IPS DF 6.9 (cell line): ENCODE measurements around the gene RASD1.

Source experiments
- DNase-seq: peaks from one replicate; pipeline ENCODE4 v3.0.0-alpha.2; 2013; ENCODE audit warnings: low read depth, low spot score
- H3K27ac ChIP-seq: one replicate; pipeline ENCODE4 v1.5.1; 2013; ENCODE audit warnings: low read length, control low read depth
- H3K27me3 ChIP-seq: 2 replicates; pipeline ENCODE4 v1.6.1; 2013; ENCODE audit warnings: mild to moderate bottlenecking, low read length; ENCODE audit not compliant: control insufficient read depth, insufficient read depth
- H3K36me3 ChIP-seq: 2 replicates; pipeline ENCODE4 v1.6.1; 2013; ENCODE audit warnings: low read length; ENCODE audit not compliant: control insufficient read depth, insufficient read depth
- H3K4me1 ChIP-seq: 2 replicates; pipeline ENCODE4 v1.6.1; 2013; ENCODE audit warnings: low read length; ENCODE audit not compliant: control insufficient read depth, insufficient read depth
- H3K4me3 ChIP-seq: 2 replicates; pipeline ENCODE4 v1.5.1; 2013; ENCODE audit warnings: mild to moderate bottlenecking, low read length
- H3K9me3 ChIP-seq: 2 replicates; pipeline ENCODE4 v1.6.1; 2013; ENCODE audit warnings: low read length, inconsistent platforms; ENCODE audit not compliant: control insufficient read depth, insufficient read depth
- WGBS: extraction: QIAGEN DNeasy Blood & Tissue Kit; methylation state at CpG from one replicate; pipeline ENCODE4 v1.1.7; 2013; ENCODE audit warnings: mixed read lengths, missing lambda C conversion rate; ENCODE audit not compliant: insufficient read length, insufficient coverage; 5-methylcytosine and 5-hydroxymethylcytosine counted together

Gene RASD1, protein sequence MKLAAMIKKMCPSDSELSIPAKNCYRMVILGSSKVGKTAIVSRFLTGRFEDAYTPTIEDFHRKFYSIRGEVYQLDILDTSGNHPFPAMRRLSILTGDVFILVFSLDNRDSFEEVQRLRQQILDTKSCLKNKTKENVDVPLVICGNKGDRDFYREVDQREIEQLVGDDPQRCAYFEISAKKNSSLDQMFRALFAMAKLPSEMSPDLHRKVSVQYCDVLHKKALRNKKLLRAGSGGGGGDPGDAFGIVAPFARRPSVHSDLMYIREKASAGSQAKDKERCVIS

DNA sequence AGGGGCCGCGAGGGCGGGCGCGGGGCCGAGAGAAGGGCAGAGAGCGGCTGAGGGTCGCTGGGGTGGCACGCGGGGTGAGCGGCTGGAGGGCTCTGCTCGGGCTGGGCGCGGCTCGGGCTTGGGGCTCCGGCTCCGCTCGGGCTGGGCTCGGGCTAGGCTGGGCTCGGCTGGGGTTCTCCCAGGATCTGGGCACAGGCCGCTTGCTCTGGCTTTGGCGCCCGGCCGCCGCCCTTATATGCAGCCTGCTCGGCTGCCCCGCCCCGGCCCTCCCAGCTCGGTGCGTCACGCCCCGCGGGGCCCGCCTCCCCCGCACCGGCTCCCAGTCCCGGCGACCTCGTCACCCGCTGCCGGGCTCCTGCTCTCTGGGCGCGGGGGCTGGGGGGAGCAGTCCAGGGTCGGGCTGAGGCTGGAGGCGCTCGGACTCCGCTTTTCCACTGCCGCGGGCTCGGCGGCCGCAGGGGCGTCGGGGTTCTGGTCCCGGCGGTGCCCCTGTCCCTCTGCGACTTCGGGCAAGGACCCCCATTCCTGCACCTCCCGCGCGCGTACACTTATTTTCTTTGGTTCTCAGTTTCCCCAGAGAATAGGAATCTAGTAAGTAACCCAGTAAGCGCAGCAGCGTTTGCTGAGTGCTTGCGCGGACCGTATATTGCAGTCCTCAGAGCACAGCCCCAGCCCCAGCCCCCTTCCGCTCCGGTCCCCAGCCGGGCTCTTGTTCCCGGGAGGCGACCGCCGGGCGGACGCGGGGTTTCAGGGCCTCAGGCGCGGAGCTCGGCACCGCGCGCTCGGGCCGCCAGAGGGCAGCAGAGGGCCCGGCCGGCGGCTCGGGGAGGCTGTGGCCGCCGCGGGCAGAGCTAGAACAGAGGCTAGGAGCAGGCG, at the start of gene RASD1:
TSS of gene RASD1 (minus strand) at position 207 of the 876 bp plus-strand sequence. CDS start 214 bp downstream, outside the sequence.
- DNase-seq = no peak
- Histone ChIP-seq H3K4me3 (peak within 1 kb of the TSS; percentile 50; the same call in 1 of the 2 replicates), H3K36me3 (peaks cover under 1% of the 10 kb centered on the region; the same call in 1 of the 2 replicates), H3K27ac (no peak within 1 kb of the TSS), H3K4me1 (peaks cover 14% of the 10 kb centered on the region), H3K9me3 (no peaks in the 10 kb centered on the region), H3K27me3 (peaks cover 10% of the 10 kb centered on the region)
- no CpG with 5 or more reads among the region's 93 CpGs for WGBS

DNA sequence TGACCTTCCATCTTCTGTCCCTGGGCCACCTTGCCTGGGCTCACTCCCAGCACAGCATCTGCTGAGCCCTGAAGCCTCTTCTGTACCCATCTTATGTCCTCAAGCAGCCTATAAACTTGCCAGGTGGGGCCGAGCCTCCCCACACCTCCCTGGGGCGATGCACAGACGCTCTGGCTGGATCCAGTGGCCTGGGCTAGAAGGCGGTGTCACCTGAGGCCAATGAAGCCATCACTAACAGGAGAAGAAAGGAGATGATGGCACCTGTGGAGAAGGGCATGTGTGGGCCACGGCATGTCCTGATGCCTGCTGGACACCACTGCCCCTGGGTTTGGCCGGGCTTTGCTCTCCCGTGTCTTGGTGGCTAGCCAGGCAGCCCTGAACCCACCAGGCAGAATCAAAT, 49.8 kb upstream of the RASD1 start:
- no CpG with 5 or more reads among the region's 7 CpGs for WGBS
- H3K4me1 ChIP-seq = no peaks in the 10 kb centered on the region
- no peak overlapping the region for H3K27ac ChIP-seq
- no peak for DNase-seq
- no peaks in the 10 kb centered on the region for H3K9me3 ChIP-seq
- no peak overlapping the region for H3K4me3 ChIP-seq
- no peaks in the 10 kb centered on the region for H3K36me3 ChIP-seq
- no peaks in the 10 kb centered on the region for H3K27me3 ChIP-seq

DNA sequence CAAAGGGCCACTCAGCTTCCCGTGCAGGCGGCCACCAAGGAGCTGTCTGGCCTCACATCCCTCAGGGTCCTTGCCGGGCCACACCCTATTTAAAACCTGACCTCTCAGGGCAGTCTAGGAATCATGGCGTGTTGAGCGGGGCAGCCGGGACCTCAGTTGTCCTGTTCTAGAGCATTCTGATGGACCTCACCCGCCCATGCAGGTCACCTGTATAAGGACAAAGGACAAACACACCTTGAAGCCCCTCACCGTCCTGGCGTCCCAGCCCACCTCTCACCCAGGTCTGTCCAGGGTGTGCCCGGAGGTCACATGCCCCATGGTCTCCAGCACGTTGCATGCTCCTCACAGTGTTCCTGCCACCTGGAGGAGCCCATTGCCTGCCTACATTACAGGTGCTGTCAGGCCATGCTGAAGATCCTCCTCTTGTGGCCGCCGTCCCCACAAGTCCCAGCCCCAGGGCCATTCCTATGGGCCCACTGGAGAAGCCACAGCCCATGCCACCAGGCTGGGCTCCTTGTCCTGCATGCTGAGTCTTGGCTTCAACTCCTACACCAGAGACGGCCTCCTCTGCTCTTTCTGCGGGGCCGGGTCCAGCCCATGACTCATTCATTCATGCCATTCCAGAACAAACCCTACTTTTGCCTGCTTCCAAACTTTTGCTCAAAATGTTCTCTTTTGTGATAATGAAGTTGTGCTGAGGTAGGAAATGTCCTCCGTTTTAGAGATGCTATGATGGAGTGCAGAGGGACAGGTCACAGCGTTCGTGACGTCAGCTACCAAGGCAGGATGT, 49.0 kb upstream of the RASD1 start:
- DNase-seq = no peak
- no CpG with 5 or more reads among the region's 20 CpGs for WGBS
- H3K36me3 ChIP-seq = no peaks in the 10 kb centered on the region
- no peak overlapping the region for H3K27ac ChIP-seq
- H3K4me1 ChIP-seq = no peaks in the 10 kb centered on the region
- no peaks in the 10 kb centered on the region for H3K9me3 ChIP-seq
- H3K27me3 ChIP-seq = no peaks in the 10 kb centered on the region
- no peak overlapping the region for H3K4me3 ChIP-seq

DNA sequence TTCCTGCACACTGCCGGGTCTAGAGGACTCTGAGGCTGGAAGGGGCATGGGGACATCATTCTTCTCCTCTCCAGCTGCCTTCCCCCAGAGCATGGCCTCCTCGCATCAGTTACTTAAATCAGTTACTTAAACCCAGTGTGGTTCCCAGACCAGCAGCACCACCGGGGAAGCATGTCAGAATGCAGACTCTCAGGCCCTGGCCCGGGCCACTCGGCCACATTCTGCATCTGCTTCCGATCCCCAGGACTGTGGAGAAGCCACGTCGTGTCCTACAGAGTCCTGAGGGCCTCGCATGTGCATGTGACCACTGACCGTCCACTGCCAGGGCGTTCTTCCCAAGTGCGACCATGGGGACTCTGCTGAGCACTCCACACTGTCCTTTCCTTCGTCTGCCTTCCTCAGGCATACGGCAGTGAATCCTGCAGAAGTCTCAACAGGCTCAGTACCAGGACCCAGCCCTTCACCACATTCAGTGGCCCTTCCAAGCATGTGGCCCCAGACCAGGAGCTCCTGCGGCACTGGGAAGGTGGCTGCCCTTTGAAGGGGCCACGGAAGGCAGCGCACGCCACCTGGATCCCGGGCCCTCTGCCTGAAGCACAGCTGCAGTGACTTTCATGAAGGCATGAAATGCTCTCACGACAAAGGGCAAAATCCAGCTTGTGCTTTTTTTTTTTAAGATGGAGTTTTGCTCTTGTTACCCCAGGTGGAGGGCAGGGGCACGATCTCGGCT, 46.9 kb upstream of the RASD1 start:
- DNase-seq = no peak
- Histone ChIP-seq H3K27me3 (no peaks in the 10 kb centered on the region), H3K36me3 (no peaks in the 10 kb centered on the region), H3K27ac (no peak overlapping the region), H3K4me1 (no peaks in the 10 kb centered on the region), H3K9me3 (no peaks in the 10 kb centered on the region), H3K4me3 (no peak overlapping the region)
- WGBS = no CpG with 5 or more reads among the region's 22 CpGs

DNA sequence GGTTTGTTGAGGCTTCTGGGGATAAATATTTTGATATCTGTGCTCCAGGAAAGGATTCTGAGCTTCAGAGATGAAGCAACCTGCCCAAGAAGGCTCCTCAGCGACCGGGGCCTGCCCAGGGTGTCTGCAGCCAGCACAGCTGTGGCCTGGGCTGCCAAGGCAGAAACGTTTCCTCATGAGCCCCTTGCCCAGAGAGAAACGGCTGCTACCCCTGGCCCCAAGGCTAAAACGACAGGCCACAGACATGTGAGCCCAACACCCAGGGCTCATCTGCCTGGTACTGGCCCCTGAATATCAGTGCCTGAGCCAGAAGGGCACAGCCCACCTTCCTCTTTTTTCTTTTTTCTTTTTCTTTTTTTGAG, 45.4 kb upstream of the RASD1 start:
- no peak for DNase-seq
- H3K4me1 ChIP-seq = no peaks in the 10 kb centered on the region
- no peaks in the 10 kb centered on the region for H3K9me3 ChIP-seq
- H3K27ac ChIP-seq = no peak overlapping the region
- H3K36me3 ChIP-seq = no peaks in the 10 kb centered on the region
- WGBS = no CpG with 5 or more reads among the region's 5 CpGs
- H3K27me3 ChIP-seq = no peaks in the 10 kb centered on the region
- no peak overlapping the region for H3K4me3 ChIP-seq

DNA sequence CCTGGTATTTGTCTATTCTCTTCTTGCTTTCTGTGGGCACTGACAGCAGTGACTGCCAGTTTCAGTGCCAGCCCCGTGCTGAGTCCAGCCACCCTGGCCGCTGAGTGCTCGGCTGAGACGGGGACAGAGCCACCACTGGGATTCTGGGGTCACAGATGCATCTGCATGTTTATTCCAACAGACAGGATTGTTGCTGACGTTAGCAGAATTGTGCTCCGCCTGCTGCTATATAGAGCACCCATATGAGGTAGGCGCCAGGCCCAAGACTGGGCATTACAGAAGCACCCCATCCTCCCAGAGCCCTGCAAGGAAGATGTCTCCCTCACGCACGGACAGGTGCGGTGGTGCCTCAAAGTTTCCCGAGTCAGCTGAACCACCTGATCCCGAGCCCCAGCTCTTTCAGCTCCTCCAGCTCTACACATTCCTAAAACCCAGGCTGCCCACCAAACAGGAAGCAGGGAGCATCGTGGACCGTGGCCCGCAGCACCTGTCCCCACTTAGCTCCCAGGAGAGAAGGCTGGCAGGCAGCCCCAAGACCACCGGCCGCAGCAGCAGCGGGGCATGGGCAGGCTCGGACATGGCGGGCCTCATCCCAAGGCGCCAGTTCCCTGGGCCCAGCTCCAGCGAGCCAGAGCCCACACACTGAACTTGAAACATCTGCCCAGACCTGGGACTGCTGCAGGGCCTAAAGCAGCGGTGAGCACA, 44.9 kb upstream of the RASD1 start:
- no peaks in the 10 kb centered on the region for H3K36me3 ChIP-seq
- WGBS = no CpG with 5 or more reads among the region's 23 CpGs
- no peak overlapping the region for H3K27ac ChIP-seq
- H3K27me3 ChIP-seq = no peaks in the 10 kb centered on the region
- no peaks in the 10 kb centered on the region for H3K9me3 ChIP-seq
- H3K4me3 ChIP-seq = no peak overlapping the region
- no peak for DNase-seq
- no peaks in the 10 kb centered on the region for H3K4me1 ChIP-seq

DNA sequence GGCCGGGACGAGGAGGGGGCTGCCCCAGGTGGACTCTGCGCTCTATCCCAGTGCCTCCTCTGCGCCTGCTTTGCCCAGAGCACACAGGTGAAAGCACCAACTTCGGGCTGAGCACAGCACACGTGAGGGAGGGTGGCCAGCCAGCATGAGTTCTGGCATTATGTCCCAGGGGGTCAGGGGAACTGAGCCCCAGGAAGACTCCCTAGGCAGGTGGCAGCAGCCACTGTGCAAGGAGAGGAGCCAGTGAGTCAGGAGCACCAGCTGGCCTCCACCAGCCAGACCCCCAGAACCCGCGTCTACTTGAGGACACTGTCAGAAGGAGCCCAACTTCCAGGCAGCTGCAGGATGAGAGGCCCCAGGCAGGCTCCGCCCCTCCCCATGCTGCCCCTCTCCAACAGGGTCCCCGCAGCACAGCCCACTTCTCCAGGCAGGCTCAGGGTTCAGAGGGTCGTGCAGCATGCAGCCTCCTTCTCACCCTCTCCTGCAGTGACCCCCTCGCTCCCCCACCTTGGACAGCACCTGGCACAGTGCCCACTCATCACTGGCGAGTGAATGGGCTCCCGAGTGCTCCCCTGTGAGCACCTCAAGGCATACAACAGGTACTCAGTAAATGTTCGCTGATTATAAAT, 44.2 kb upstream of the RASD1 start:
- Histone ChIP-seq H3K4me1 (no peaks in the 10 kb centered on the region), H3K9me3 (no peaks in the 10 kb centered on the region), H3K27me3 (no peaks in the 10 kb centered on the region), H3K4me3 (no peak overlapping the region), H3K36me3 (no peaks in the 10 kb centered on the region), H3K27ac (no peak overlapping the region)
- WGBS = no CpG with 5 or more reads among the region's 15 CpGs
- DNase-seq = no peak

DNA sequence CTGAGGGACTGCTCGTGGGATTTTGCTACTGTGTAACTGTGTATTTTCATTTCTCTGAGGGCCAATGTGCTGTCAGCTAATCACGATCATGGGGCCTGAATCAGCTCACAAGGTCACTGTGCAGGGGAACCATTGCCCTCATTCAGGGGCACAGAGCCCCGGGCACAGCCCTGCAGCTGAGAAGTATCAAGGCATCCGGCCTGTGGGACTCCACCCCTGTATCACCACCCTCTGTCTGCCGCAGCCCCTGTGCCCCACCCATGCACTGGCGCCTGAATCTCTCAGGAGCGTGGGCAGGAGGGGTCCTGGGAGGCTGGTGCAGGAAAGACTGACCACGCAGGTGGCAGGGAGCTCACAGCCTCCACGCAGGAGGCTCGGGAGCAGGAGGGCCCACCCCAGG, 43.4 kb upstream of the RASD1 start:
- Histone ChIP-seq H3K4me1 (no peaks in the 10 kb centered on the region), H3K27me3 (no peaks in the 10 kb centered on the region), H3K9me3 (no peaks in the 10 kb centered on the region), H3K4me3 (no peak overlapping the region), H3K36me3 (no peaks in the 10 kb centered on the region), H3K27ac (no peak overlapping the region)
- no CpG with 5 or more reads among the region's 10 CpGs for WGBS
- no peak for DNase-seq
